K562 (cell line): Measurements from ENCODE around the gene TLN1. TPM values are rescaled to one million over a fixed set of nuclear protein-coding genes. Genes with fewer than 3 reads are reported as not detected.

Experiments used
- ATF1 ChIP-seq, 2 experiments: fragments of 450-650 bp in 1 of 2; IDR thresholded peaks; 2 replicates each; pipeline ENCODE4 v1.6.1; 2016; ENCODE audit warnings: missing compliant biosample characterization in 1 of 2, missing genetic modification characterization in 1 of 2
- CTBP1 ChIP-seq: fragments of 450-650 bp; IDR thresholded peaks from 2 replicates; pipeline ENCODE4 v1.6.1; 2016; ENCODE audit warnings: borderline replicate concordance
- ELF1 ChIP-seq: fragments of 200-800 bp; sonication (Bioruptor generic); IDR thresholded peaks from 2 replicates; pipeline ENCODE4 v1.6.1; 2016; ENCODE audit warnings: missing genetic modification characterization, missing compliant biosample characterization
- ELF2 ChIP-seq: fragments of 250-450 bp; sonication (Bioruptor Pico); IDR thresholded peaks from 2 replicates; pipeline ENCODE4 v1.5.0; 2021; ENCODE audit warnings: mild to moderate bottlenecking
- ERF ChIP-seq: fragments of 450-650 bp; formaldehyde crosslinking; IDR thresholded peaks from 2 replicates; pipeline ENCODE4 v1.4.0; 2020; ENCODE audit warnings: mild to moderate bottlenecking, mixed read lengths
- KHSRP ChIP-seq: fragments of 450-650 bp; IDR thresholded peaks from 2 replicates; pipeline ENCODE4 v1.6.1; 2017
- KLF1 ChIP-seq: fragments of 450-650 bp; IDR thresholded peaks from 2 replicates; pipeline ENCODE4 v1.6.1; 2016; ENCODE audit warnings: missing genetic modification characterization, missing compliant biosample characterization
- LCOR ChIP-seq: sonication (generic); formaldehyde crosslinking; IDR thresholded peaks from 2 replicates; pipeline ENCODE4 v1.8.0; 2022; ENCODE audit warnings: mild to moderate bottlenecking, missing genetic modification reagents
- MBD2 ChIP-seq: sonication (generic); IDR thresholded peaks from 2 replicates; pipeline ENCODE4 v1.6.1; 2016; ENCODE audit warnings: low read depth, borderline replicate concordance
- NR1H2 ChIP-seq: sonication (generic); formaldehyde crosslinking; IDR thresholded peaks from 2 replicates; pipeline ENCODE4 v1.4.0; 2020; ENCODE audit warnings: mild to moderate bottlenecking, missing genetic modification reagents
- SMAD3 ChIP-seq: fragments of 450-650 bp; formaldehyde crosslinking; conservative IDR thresholded peaks from 2 replicates; pipeline ENCODE4 v1.4.0; 2020; ENCODE audit warnings: mild to moderate bottlenecking
- SRSF3 ChIP-seq: fragments of 200-400 bp; formaldehyde crosslinking; IDR thresholded peaks from 2 replicates; pipeline ENCODE4 v1.6.1; 2016; ENCODE audit warnings: mild to moderate bottlenecking, low read length, moderate library complexity; ENCODE audit not compliant: insufficient read depth
- SRSF7 ChIP-seq: fragments of 200-400 bp; formaldehyde crosslinking; optimal IDR thresholded peaks from 2 replicates; pipeline ENCODE3; 2017; ENCODE audit warnings: mild to moderate bottlenecking, low read depth, low read length
- TSC22D4 ChIP-seq: fragments of 450-650 bp; IDR thresholded peaks from 2 replicates; pipeline ENCODE4 v1.6.1; 2016; ENCODE audit warnings: missing genetic modification characterization, missing biosample characterization, control low read depth
- polyA plus RNA-seq, 8 experiments: library from polyadenylated mRNA; depleted of rRNA in 4 of 8; stranded (reverse) in 5 of 8; unstranded in 3 of 8; fragments of >200 nt; fragmentation: Nextera tagmentation in 2 of 8; fragmentation: Illumina TruSeq in 1 of 8; extraction: Ambion mirVana in 2 of 8; extraction: Trizol in 1 of 8; gene quantifications; 2 replicates each; pipeline versions ENCODE4 v1.2.1 to v1.2.3, GENCODE V29; 2011 to 2014; ENCODE audit warnings: inconsistent platforms in 1 of 8, missing spikeins in 1 of 8
- total RNA-seq, 7 experiments: library from RNA; depleted of rRNA in 6 of 7; stranded (reverse); fragments of >200 nt in 6 of 7; fragmentation: Illumina TruSeq in 2 of 7; extraction: Trizol in 2 of 7; gene quantifications; 2 replicates each; pipeline versions ENCODE4 v1.2.1 to v1.2.3, GENCODE V29; 2011 to 2021; ENCODE audit warnings: low replicate concordance in 1 of 7
- TF ChIP-seq, protein P1 (sequence below), 2 experiments: IDR thresholded peaks in 1 of 2; conservative IDR thresholded peaks in 1 of 2; 2 replicates each; pipeline ENCODE4 v1.6.1; 2016; ENCODE audit warnings: low read depth in 2 of 2, mild to moderate bottlenecking in 1 of 2, missing compliant biosample characterization in 1 of 2, missing genetic modification characterization in 1 of 2, moderate library complexity in 1 of 2
- TF ChIP-seq, protein P2 (sequence below): sonication (generic); formaldehyde crosslinking; IDR thresholded peaks from 2 replicates; pipeline ENCODE4 v1.8.1; 2023; ENCODE audit warnings: mild to moderate bottlenecking, missing genetic modification reagents, moderate library complexity
- TF ChIP-seq, protein P3 (sequence below), 2 experiments: IDR thresholded peaks; 2 replicates each; pipeline ENCODE4 v1.6.1; 2011; ENCODE audit warnings: borderline replicate concordance in 1 of 2, control low read depth in 1 of 2, low read depth in 1 of 2, low read length in 1 of 2, mild to moderate bottlenecking in 1 of 2, mixed read lengths in 1 of 2, moderate library complexity in 1 of 2; ENCODE audit not compliant: insufficient read depth in 1 of 2, insufficient read length in 1 of 2, poor library complexity in 1 of 2, severe bottlenecking in 1 of 2; ENCODE audit errors: extremely low read depth in 1 of 2
- TF ChIP-seq, protein P4 (sequence below): fragments of 250-450 bp; sonication (Bioruptor Pico); IDR thresholded peaks from 2 replicates; pipeline ENCODE4 v1.6.1; 2021; ENCODE audit warnings: mild to moderate bottlenecking
- TF ChIP-seq, protein P5 (sequence below): fragments of 200-400 bp; formaldehyde crosslinking; IDR thresholded peaks from 2 replicates; pipeline ENCODE4 v1.6.1; 2017; ENCODE audit warnings: mild to moderate bottlenecking, low read depth, low read length, moderate library complexity

The TLN1 gene
- total and polyA plus RNA-seq, 9 of the 15 experiments (the other 6 are each of a cell fraction or from before 2014, with no cell fraction given), result 3.6 to 240 (median 54.8) TPM

DNA sequence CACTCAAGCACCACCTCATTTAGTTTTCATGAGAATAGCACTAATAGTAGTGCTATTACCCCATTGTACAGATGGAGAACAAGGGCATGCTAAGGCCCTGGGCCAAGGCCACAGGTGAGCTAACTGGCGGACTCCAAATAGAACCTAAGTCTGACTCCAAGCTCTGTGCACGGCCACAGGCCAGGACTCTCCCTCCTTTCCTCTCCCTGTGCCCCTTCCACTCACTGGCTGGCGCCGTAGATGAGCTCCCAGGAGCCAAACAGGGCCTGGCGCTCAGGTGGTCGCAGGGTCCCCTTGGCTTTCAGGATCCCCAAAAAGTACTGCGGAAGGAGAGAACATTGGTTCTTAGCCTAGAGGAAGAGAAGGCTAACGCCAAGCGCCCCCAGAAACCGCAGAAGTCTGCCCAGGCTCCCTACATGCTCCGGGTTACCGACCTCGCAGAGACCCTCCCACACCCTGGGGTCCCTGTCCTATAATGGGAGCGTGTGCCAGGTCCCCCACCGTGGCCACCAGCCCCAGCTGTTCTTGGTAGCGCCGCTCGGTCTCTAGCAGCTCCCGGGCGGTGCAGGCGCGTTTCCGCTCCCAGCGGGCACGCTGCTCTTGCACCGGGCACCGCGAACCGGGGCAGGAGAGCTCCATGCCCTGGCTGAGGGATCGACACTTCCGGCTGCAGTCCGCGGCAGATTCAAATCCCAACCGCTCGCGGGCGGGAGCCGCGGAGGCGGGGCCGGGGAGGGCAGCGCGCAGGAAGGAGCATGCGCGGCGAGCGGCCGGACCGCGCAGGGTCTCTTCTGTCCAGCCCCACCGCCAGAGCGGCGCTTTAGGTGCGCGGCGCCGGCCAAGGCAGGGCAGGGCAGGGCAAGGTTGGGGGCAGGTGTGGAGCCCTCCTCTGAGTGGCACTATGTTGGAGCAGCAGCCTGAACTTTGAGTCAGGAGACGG is 67.2 kb downstream of the TLN1 start, which contains the start of gene ARHGEF39 (continued):
- TF ChIP-seq, protein P1, sequence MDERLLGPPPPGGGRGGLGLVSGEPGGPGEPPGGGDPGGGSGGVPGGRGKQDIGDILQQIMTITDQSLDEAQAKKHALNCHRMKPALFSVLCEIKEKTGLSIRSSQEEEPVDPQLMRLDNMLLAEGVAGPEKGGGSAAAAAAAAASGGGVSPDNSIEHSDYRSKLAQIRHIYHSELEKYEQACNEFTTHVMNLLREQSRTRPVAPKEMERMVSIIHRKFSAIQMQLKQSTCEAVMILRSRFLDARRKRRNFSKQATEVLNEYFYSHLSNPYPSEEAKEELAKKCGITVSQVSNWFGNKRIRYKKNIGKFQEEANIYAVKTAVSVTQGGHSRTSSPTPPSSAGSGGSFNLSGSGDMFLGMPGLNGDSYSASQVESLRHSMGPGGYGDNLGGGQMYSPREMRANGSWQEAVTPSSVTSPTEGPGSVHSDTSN (CRISPR knock-in tag; IDR thresholded peaks at IDR 0.05; ENCODE audit: low read depth), result no peak
- TF ChIP-seq, protein P1 (tag; conservative IDR thresholded peaks at IDR 0.05; ENCODE audit: low read depth), result no peak
- no peak for TF ChIP-seq SRSF3
- no peak for TF ChIP-seq SRSF7
- no peak for TF ChIP-seq MBD2
- TF ChIP-seq LCOR (CRISPR knock-in tag), result no peak
- TF ChIP-seq KHSRP, result no peak
- TF ChIP-seq KLF1 (tag), result no peak
- TF ChIP-seq, protein P2, sequence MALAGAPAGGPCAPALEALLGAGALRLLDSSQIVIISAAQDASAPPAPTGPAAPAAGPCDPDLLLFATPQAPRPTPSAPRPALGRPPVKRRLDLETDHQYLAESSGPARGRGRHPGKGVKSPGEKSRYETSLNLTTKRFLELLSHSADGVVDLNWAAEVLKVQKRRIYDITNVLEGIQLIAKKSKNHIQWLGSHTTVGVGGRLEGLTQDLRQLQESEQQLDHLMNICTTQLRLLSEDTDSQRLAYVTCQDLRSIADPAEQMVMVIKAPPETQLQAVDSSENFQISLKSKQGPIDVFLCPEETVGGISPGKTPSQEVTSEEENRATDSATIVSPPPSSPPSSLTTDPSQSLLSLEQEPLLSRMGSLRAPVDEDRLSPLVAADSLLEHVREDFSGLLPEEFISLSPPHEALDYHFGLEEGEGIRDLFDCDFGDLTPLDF (CRISPR knock-in tag), result peak; percentile 91
- TF ChIP-seq TSC22D4 (tag), result no peak
- TF ChIP-seq, protein P3, sequence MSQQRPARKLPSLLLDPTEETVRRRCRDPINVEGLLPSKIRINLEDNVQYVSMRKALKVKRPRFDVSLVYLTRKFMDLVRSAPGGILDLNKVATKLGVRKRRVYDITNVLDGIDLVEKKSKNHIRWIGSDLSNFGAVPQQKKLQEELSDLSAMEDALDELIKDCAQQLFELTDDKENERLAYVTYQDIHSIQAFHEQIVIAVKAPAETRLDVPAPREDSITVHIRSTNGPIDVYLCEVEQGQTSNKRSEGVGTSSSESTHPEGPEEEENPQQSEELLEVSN (IDR thresholded peaks at IDR 0.05; ENCODE audit: borderline replicate concordance in 1 of 2, extremely low read depth in 1 of 2, insufficient read depth in 1 of 2, insufficient read length in 1 of 2, low read depth in 1 of 2, low read length in 1 of 2, poor library complexity in 1 of 2, severe bottlenecking in 1 of 2), result peak in 1 of 2 experiments; percentile 79
- peak; percentile 51; the same call in 1 of the 2 replicates for TF ChIP-seq CTBP1
- peak; percentile 81 for TF ChIP-seq ELF1
- TF ChIP-seq, protein P4, sequence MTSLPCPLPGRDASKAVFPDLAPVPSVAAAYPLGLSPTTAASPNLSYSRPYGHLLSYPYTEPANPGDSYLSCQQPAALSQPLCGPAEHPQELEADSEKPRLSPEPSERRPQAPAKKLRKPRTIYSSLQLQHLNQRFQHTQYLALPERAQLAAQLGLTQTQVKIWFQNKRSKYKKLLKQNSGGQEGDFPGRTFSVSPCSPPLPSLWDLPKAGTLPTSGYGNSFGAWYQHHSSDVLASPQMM (CRISPR knock-in tag), result no peak
- peak; percentile 61 for TF ChIP-seq ELF2 (CRISPR knock-in tag)
- TF ChIP-seq SMAD3 (CRISPR knock-in tag), result no peak
- TF ChIP-seq, protein P5, sequence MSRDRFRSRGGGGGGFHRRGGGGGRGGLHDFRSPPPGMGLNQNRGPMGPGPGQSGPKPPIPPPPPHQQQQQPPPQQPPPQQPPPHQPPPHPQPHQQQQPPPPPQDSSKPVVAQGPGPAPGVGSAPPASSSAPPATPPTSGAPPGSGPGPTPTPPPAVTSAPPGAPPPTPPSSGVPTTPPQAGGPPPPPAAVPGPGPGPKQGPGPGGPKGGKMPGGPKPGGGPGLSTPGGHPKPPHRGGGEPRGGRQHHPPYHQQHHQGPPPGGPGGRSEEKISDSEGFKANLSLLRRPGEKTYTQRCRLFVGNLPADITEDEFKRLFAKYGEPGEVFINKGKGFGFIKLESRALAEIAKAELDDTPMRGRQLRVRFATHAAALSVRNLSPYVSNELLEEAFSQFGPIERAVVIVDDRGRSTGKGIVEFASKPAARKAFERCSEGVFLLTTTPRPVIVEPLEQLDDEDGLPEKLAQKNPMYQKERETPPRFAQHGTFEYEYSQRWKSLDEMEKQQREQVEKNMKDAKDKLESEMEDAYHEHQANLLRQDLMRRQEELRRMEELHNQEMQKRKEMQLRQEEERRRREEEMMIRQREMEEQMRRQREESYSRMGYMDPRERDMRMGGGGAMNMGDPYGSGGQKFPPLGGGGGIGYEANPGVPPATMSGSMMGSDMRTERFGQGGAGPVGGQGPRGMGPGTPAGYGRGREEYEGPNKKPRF, result no peak
- no peak for TF ChIP-seq NR1H2 (CRISPR knock-in tag)
- no peak for TF ChIP-seq ERF (CRISPR knock-in tag)
- TF ChIP-seq ATF1 (CRISPR knock-in tag; IDR thresholded peaks at IDR 0.05), result no peak
- TF ChIP-seq ATF1 (tag; IDR thresholded peaks at IDR 0.05), result 0 out of 2 replicates have a peak, but pooled peaks have one; percentile 13
